DND-41 (cell line): ENCODE measurements around the gene SATB1.
A peak's percentile ranks its signal among the peaks of the same experiment; 100 is the strongest.

Experiments
- ATAC-seq: fragments of 200-7000 bp; cut with Tn5 transposase; 3 replicates; pipeline ENCODE4 v1.9.1; 2021; ENCODE audit warnings: low read depth; ENCODE audit not compliant: insufficient read depth
- DNase-seq: peaks from one replicate; pipeline ENCODE4 v3.0.0-alpha.2; 2020
- H2AFZ ChIP-seq: 2 replicates; pipeline ENCODE4 v1.6.0; 2012; ENCODE audit warnings: low read depth, low read length
- H3K27ac ChIP-seq: 2 replicates; pipeline ENCODE4 v1.5.1; 2012; ENCODE audit warnings: low read length, inconsistent platforms
- H3K27me3 ChIP-seq: fragments of 200-600 bp; sonication (generic); 2 replicates; pipeline ENCODE4 v1.6.0; 2012; ENCODE audit warnings: low read length, mild to moderate bottlenecking, inconsistent platforms; ENCODE audit not compliant: insufficient read depth, poor library complexity
- H3K36me3 ChIP-seq: 2 replicates; pipeline ENCODE4 v1.5.1; 2012; ENCODE audit warnings: low read length, inconsistent platforms; ENCODE audit not compliant: insufficient read depth
- H3K4me1 ChIP-seq: 2 replicates; pipeline ENCODE4 v1.5.1; 2012; ENCODE audit warnings: mild to moderate bottlenecking, low read length; ENCODE audit not compliant: insufficient read depth
- H3K4me2 ChIP-seq: 2 replicates; pipeline ENCODE4 v1.6.0; 2012; ENCODE audit warnings: mild to moderate bottlenecking, moderate library complexity, low read length, inconsistent platforms; ENCODE audit not compliant: insufficient read depth
- H3K4me3 ChIP-seq, 2 experiments: fragments of 200-600 bp in 1 of 2; shearing (Covaris generic) in 1 of 2; 2 replicates each; pipeline ENCODE4 v1.5.1; 2012 to 2016; ENCODE audit warnings: inconsistent platforms in 2 of 2, low read length in 2 of 2, mild to moderate bottlenecking in 2 of 2, low read depth in 1 of 2, moderate library complexity in 1 of 2
- H3K79me2 ChIP-seq: 2 replicates; pipeline ENCODE4 v1.6.0; 2012; ENCODE audit warnings: low read length, inconsistent platforms; ENCODE audit not compliant: insufficient read depth
- H3K9ac ChIP-seq: 2 replicates; pipeline ENCODE4 v1.6.0; 2012; ENCODE audit warnings: low read depth, mild to moderate bottlenecking, inconsistent platforms, low read length, moderate library complexity
- H3K9me3 ChIP-seq: 2 replicates; pipeline ENCODE4 v1.5.1; 2012; ENCODE audit warnings: low read length, moderate library complexity, mild to moderate bottlenecking, inconsistent platforms; ENCODE audit not compliant: insufficient read depth, severe bottlenecking
- H4K20me1 ChIP-seq: 2 replicates; pipeline ENCODE4 v1.6.0; 2012; ENCODE audit warnings: low read length; ENCODE audit not compliant: insufficient read depth
- CTCF ChIP-seq: IDR thresholded peaks from 2 replicates; pipeline ENCODE4 v1.5.1; 2012; ENCODE audit warnings: borderline replicate concordance, low read length, moderate library complexity, mild to moderate bottlenecking; ENCODE audit not compliant: poor library complexity, severe bottlenecking; ENCODE audit errors: extremely low read depth
- EZH2 ChIP-seq: IDR thresholded peaks from 3 replicates; pipeline ENCODE4 v1.6.1; 2012; ENCODE audit warnings: borderline replicate concordance, low read depth, mild to moderate bottlenecking, moderate library complexity, low read length, inconsistent platforms; ENCODE audit not compliant: severe bottlenecking

SATB1 gene

DNA sequence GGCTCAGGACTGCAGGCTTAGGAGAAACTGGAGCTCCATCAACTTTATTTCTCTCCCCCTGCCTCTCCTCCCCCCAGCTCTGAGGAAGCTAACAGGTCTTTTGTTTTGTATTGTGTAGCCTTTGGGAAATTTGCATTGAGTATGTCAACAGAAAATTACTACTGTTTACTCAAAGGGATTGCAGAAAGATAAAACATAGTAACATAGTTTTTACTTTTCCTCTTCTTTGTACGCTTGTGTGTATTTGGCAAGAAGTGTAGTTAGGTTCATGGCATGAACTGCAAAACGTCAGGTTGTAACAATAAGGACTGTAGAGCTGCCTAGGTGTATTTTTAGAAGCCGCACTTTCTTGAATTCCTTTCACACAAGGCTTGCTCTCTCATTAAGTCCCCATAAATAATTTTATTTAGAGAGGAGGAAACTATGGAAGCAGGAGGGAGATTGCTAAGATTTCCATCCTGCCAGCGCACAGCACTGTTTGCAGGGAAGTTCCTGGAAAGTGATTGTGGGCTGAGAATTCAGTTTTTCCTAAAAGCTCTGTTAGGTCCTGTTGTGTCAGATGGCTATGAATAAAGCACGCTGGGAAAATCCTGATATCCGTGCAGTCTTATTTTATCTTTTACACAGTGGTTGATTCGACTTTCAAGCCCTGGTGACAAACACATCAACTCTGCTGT lies 21.1 kb upstream of the SATB1 start:
- peak overlapping the region; percentile 78 for H3K27ac ChIP-seq
- no peak for ATAC-seq
- H3K4me2 ChIP-seq, result peak overlapping the region; percentile 90
- no peak for TF ChIP-seq CTCF
- TF ChIP-seq EZH2, result no peak
- H4K20me1 ChIP-seq, result peaks cover 4% of the 10 kb centered on the region; the same call in 1 of the 2 replicates
- peaks cover 50% of the 10 kb centered on the region for H3K4me1 ChIP-seq
- no peak for DNase-seq
- peak overlapping the region in 1 of 2 experiments; percentile 84; a peak in 3 of 4 replicates for H3K4me3 ChIP-seq
- peaks cover 9% of the 10 kb centered on the region for H3K9me3 ChIP-seq
- H3K36me3 ChIP-seq, result peaks cover 16% of the 10 kb centered on the region
- H3K9ac ChIP-seq, result peak overlapping the region; percentile 90
- H3K79me2 ChIP-seq, result peaks cover 67% of the 10 kb centered on the region
- H2AFZ ChIP-seq, result peak overlapping the region; percentile 80
- H3K27me3 ChIP-seq, result no peaks in the 10 kb centered on the region

DNA sequence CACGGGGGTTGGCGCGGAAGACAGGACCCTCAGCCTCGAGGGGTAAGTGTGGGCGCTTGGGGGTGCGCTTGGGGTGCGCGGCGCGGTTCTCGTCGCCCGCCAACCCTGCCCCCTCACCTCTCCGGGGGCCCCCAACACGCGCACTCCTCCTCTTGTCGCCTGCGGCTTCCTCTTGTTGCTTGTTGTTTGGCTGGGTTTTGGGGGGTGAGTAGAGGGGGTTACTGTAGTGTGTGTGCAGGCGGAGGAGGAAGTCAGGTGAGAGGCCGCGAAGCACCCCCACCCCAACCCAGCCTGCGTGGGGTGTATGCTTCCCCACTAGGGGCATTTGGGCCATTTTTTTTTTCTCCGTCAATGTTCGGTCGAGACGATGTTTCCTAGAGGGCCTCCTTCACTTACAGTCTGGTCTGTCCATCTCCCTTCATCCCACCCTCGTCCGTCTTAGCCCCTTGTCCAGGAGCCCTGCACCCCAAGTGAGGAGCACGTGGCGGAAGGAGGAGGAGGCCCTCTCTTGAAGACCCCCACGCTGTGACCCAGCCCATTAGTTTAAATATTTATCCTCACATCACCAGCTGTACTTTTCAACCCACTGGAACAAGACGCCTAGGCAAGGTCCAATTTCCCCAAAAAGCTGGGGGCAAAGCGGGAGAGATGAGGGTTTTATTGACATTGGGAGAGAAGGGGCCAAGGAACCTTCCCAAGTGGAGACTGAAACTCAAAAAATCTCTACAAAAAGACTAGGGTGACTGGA lies 20.4 kb upstream of the SATB1 start:
- Histone ChIP-seq H3K27me3 (no peaks in the 10 kb centered on the region), H3K36me3 (peaks cover 16% of the 10 kb centered on the region), H3K4me2 (peak overlapping the region; percentile 90), H3K4me3 (peak overlapping the region; percentile 38 to 84), H2AFZ (peak overlapping the region; percentile 80), H3K27ac (peak overlapping the region; percentile 78), H3K9me3 (peaks cover 9% of the 10 kb centered on the region), H3K4me1 (peaks cover 57% of the 10 kb centered on the region), H4K20me1 (peaks cover 4% of the 10 kb centered on the region), H3K9ac (peak overlapping the region; percentile 90), H3K79me2 (peaks cover 74% of the 10 kb centered on the region)
- DNase-seq (peak; percentile 73), ATAC-seq (peak; percentile 62)
- no peak for TF ChIP-seq EZH2
- TF ChIP-seq CTCF, result peak; percentile 58

- TF ChIP-seq CTCF (peak; percentile 43), EZH2 (no peak)
- Histone ChIP-seq H3K79me2 (peaks cover 82% of the 10 kb centered on the region), H2AFZ (peak overlapping the region; percentile 95)
Observed at GRCh38 chr3:18444595-18445400, 19.7 kb upstream of the SATB1 start.

More at GRCh38 chr3:18444595-18445400, 19.7 kb upstream of the SATB1 start:
- peak overlapping the region; percentile 90 for H3K27ac ChIP-seq
- peak overlapping the region; percentile 90 for H3K4me2 ChIP-seq
- H4K20me1 ChIP-seq, result peaks cover 10% of the 10 kb centered on the region
- peak; percentile 82 for DNase-seq
- H3K9me3 ChIP-seq, result peaks cover 9% of the 10 kb centered on the region
- peaks cover 16% of the 10 kb centered on the region for H3K36me3 ChIP-seq
- H3K9ac ChIP-seq, result peak overlapping the region; percentile 90
- peak overlapping the region; percentile 84 to 91 for H3K4me3 ChIP-seq
- peak; percentile 70 for ATAC-seq
- peaks cover 65% of the 10 kb centered on the region for H3K4me1 ChIP-seq
- H3K27me3 ChIP-seq, result no peaks in the 10 kb centered on the region
